RWPE1 (cell line): ENCODE results near the gene C1orf159.

ENCODE experiments used
- CTCF ChIA-PET: fragments of 350-600 bp; sonication (Branson Sonifier 250); formaldehyde crosslinking; extraction: SDS; loops from one replicate; lab custom pipeline; 2021; lab: Yijun Ruan, JAX
- POLR2A ChIA-PET: fragments of 400-600 bp; formaldehyde crosslinking; extraction: SDS; loops from one replicate; lab custom pipeline; 2020; ENCODE audit warnings: antibody characterized with exemption; ENCODE audit not compliant: low non-redundant PET; lab: Yijun Ruan, JAX
- DNase-seq: peaks from one replicate; pipeline ENCODE4 v3.0.0; 2012; ENCODE audit warnings: low spot score
- H3K27ac ChIP-seq: fragments of 450-650 bp; 2 replicates; pipeline ENCODE4 v1.5.1; 2017
- CTCF ChIP-seq: fragments of 450-650 bp; conservative IDR thresholded peaks from 2 replicates; pipeline ENCODE4 v1.5.1; 2017; ENCODE audit warnings: low read depth, mild to moderate bottlenecking

The C1orf159 gene

GRCh38 chr1:1128454-1129139, 12.7 kb upstream of the C1orf159 start:
- ChIA-PET POLR2A (no interaction called here), CTCF (no interaction called here)
- no peak for DNase-seq
- no peak overlapping the region for H3K27ac ChIP-seq
- TF ChIP-seq CTCF = no peak

GRCh38 chr1:1127551-1128451, 11.9 kb upstream of the C1orf159 start:
- CTCF ChIA-PET = no interaction called here

GRCh38 chr1:1125945-1126344, 10.1 kb upstream of the C1orf159 start:
- ChIA-PET POLR2A (no interaction called here), CTCF (interaction anchor here (0.6 kb wide), 1 partner anchor 11 kb away, joined by 3 read pairs; no protein-coding TSS in a partner anchor)
- no peak for TF ChIP-seq CTCF
- H3K27ac ChIP-seq = no peak overlapping the region
- no peak for DNase-seq

More at GRCh38 chr1:1127551-1128451, 11.9 kb upstream of the C1orf159 start:
- no peak for DNase-seq
- H3K27ac ChIP-seq = no peak overlapping the region
- POLR2A ChIA-PET = no interaction called here
- no peak for TF ChIP-seq CTCF

GRCh38 chr1:1124786-1125642, 9.1 kb upstream of the C1orf159 start:
- H3K27ac ChIP-seq = no peak overlapping the region
- no peak for TF ChIP-seq CTCF
- DNase-seq = no peak
- CTCF ChIA-PET = interaction anchor here (0.7 to 1.1 kb wide), 2 partner anchors 165 to 167 kb away, joined by 3 read pairs; no protein-coding TSS in a partner anchor
- POLR2A ChIA-PET = no interaction called here

- POLR2A ChIA-PET = no interaction called here
- no peak overlapping the region for H3K27ac ChIP-seq
- CTCF ChIA-PET = interaction anchor here (1.1 kb wide), 1 partner anchor 167 kb away, joined by 3 read pairs; no protein-coding TSS in a partner anchor
- TF ChIP-seq CTCF = no peak
- no peak for DNase-seq
Measured at GRCh38 chr1:1124508-1124785, 8.6 kb upstream of the C1orf159 start.
